Astrocyte of the spinal cord (primary cell): ENCODE results near the gene TUBGCP2.

Source experiments
- DNase-seq: peaks from one replicate; pipeline ENCODE4 v3.0.0; 2011; ENCODE audit warnings: low read depth, low spot score
- H3K4me3 ChIP-seq: 2 replicates; pipeline ENCODE4 v1.5.1; 2011; ENCODE audit warnings: low read depth, mild to moderate bottlenecking, low read length, moderate library complexity
- CTCF ChIP-seq: IDR thresholded peaks from 2 replicates; pipeline ENCODE4 v1.5.1; 2012; ENCODE audit warnings: low read depth, mild to moderate bottlenecking, low read length, inconsistent platforms
- in situ Hi-C: cut with HindIII; loops from 2 replicates; pipeline ENCODE4 v1.10.0; 2017; ENCODE audit warnings: low sequenced_read_pairs

The TUBGCP2 gene

GRCh38 chr10:133354672-133355240, 46.1 kb upstream of the TUBGCP2 start:
- no peak for TF ChIP-seq CTCF

GRCh38 chr10:133353988-133354605, 45.4 kb upstream of the TUBGCP2 start:
- DNase-seq = no peak
- TF ChIP-seq CTCF = no peak
- H3K4me3 ChIP-seq = no peak overlapping the region
- in situ Hi-C loops = no loop called here

More at GRCh38 chr10:133354672-133355240, 46.1 kb upstream of the TUBGCP2 start:
- no peak overlapping the region for H3K4me3 ChIP-seq
- in situ Hi-C loops = no loop called here
- no peak for DNase-seq

GRCh38 chr10:133353202-133353959, 44.7 kb upstream of the TUBGCP2 start:
- in situ Hi-C loops = no loop called here
- no peak overlapping the region for H3K4me3 ChIP-seq
- no peak for TF ChIP-seq CTCF
- no peak for DNase-seq

- no peak overlapping the region for H3K4me3 ChIP-seq
- in situ Hi-C loops = no loop called here
- TF ChIP-seq CTCF = no peak
- DNase-seq = no peak
Measured at GRCh38 chr10:133351408-133352318, 43.0 kb upstream of the TUBGCP2 start.

GRCh38 chr10:133350950-133351329, 42.3 kb upstream of the TUBGCP2 start:
- no peak for TF ChIP-seq CTCF
- DNase-seq = no peak
- in situ Hi-C loops = no loop called here
- H3K4me3 ChIP-seq = no peak overlapping the region

- no peak for DNase-seq
- in situ Hi-C loops = no loop called here
- no peak overlapping the region for H3K4me3 ChIP-seq
- TF ChIP-seq CTCF = no peak
Measured at GRCh38 chr10:133350283-133350949, 41.7 kb upstream of the TUBGCP2 start.
